K562 (cell line): ENCODE measurements around the gene MGAT5. TPM values are rescaled to one million over a fixed set of nuclear protein-coding genes. Genes with fewer than 3 reads are reported as not detected.

ENCODE experiments used
- ATAC-seq: fragments of 200-7000 bp; cut with Tn5 transposase; 3 replicates; pipeline ENCODE4 v1.9.1; 2020; ENCODE audit warnings: moderate library complexity
- BruUV-seq: library from RNA; stranded (reverse); fragments of 400-500 nt; replicated peaks from 2 replicates; lab custom pipeline; 2021; lab: Mats Ljungman, UMichigan
- CTCF ChIA-PET: fragments of 300-600 bp; formaldehyde crosslinking; extraction: SDS; loops from one replicate; lab custom pipeline; 2021; ENCODE audit warnings: low intra/inter-chr PET ratio; lab: Yijun Ruan, JAX
- POLR2A ChIA-PET: fragments of 300-600, 350-650 bp; sonication (Branson Sonifier 250); formaldehyde crosslinking; extraction: SDS; loops from one replicate; lab custom pipeline; 2021; ENCODE audit warnings: antibody characterized with exemption, inconsistent platforms; lab: Yijun Ruan, JAX
- DNase-seq, 4 experiments: peaks; one replicate each; pipeline versions ENCODE4 v3.0.0 to v3.0.0-alpha.2; 2011 to 2018; ENCODE audit warnings: low spot score in 3 of 4, mixed read lengths in 3 of 4; ENCODE audit errors: extremely low read depth in 1 of 4
- FAIRE-seq: peaks from 2 replicates; lab custom pipeline; 2011; peaks lifted over from hg19 to GRCh38; lab: Jason Lieb, UNC
- H2AFZ ChIP-seq: 2 replicates; pipeline ENCODE4 v1.6.0; 2011; ENCODE audit warnings: low read depth, low read length, control low read depth, inconsistent platforms
- H3K27ac ChIP-seq: fragments of 200-600 bp; 3 replicates; pipeline ENCODE4 v1.8.0; 2011; ENCODE audit warnings: low read depth, mild to moderate bottlenecking, control low read depth, inconsistent platforms, low read length, moderate library complexity, mixed read lengths; ENCODE audit errors: extremely low read depth
- H3K27me3 ChIP-seq, 2 experiments: fragments of 300-600 bp in 1 of 2; 2 replicates in 1 of 2; 3 replicates in 1 of 2; pipeline versions ENCODE4 v1.6.0 to v1.8.0; 2011; ENCODE audit warnings: inconsistent platforms in 2 of 2, low read length in 2 of 2, mild to moderate bottlenecking in 1 of 2, mixed read lengths in 1 of 2, moderate library complexity in 1 of 2; ENCODE audit not compliant: control insufficient read depth in 2 of 2, insufficient read depth in 2 of 2
- H3K36me3 ChIP-seq: fragments of 300-600 bp; 3 replicates; pipeline ENCODE4 v1.8.0; 2011; ENCODE audit warnings: mild to moderate bottlenecking, low read length, inconsistent platforms; ENCODE audit not compliant: control insufficient read depth, insufficient read depth
- H3K4me1 ChIP-seq, 2 experiments: fragments of 200-600 bp in 1 of 2; replicated peaks in 1 of 2; 2 replicates in 1 of 2; 3 replicates in 1 of 2; pipeline versions ENCODE4 v1.5.1 to v1.8.0; 2011; ENCODE audit warnings: inconsistent platforms in 2 of 2, low read length in 2 of 2, mild to moderate bottlenecking in 1 of 2, mixed read lengths in 1 of 2, moderate library complexity in 1 of 2; ENCODE audit not compliant: control insufficient read depth in 2 of 2, insufficient read depth in 2 of 2
- H3K4me2 ChIP-seq: 2 replicates; pipeline ENCODE4 v1.6.1; 2011; ENCODE audit warnings: low read length, control low read depth, inconsistent platforms, mixed read lengths; ENCODE audit not compliant: insufficient read depth
- H3K4me3 ChIP-seq: fragments of 200-600 bp; sonication (generic), shearing (Covaris generic); 2 replicates; pipeline ENCODE4 v1.5.1; 2016; ENCODE audit warnings: control low read depth, inconsistent platforms
- H3K79me2 ChIP-seq: fragments of 200-600 bp; 3 replicates; pipeline ENCODE4 v1.8.0; 2011; ENCODE audit warnings: low read length, inconsistent platforms; ENCODE audit not compliant: control insufficient read depth, insufficient read depth
- H3K9ac ChIP-seq, 2 experiments: 2 replicates each; pipeline versions ENCODE4 v1.6.0 to v1.6.1; 2011; ENCODE audit warnings: low read depth in 2 of 2, low read length in 2 of 2, control low read depth in 1 of 2, inconsistent platforms in 1 of 2, mild to moderate bottlenecking in 1 of 2, mixed read lengths in 1 of 2; ENCODE audit not compliant: insufficient read depth in 1 of 2
- H3K9me1 ChIP-seq: one replicate; pipeline ENCODE4 v1.6.0; 2011; ENCODE audit warnings: inconsistent platforms, mild to moderate bottlenecking, low read length, moderate library complexity; ENCODE audit not compliant: control insufficient read depth, insufficient read depth
- H3K9me3 ChIP-seq: replicated peaks from 2 replicates; pipeline ENCODE4 v1.5.1; 2011; ENCODE audit warnings: low read depth, low read length, inconsistent platforms; ENCODE audit not compliant: control insufficient read depth, insufficient read depth
- H4K20me1 ChIP-seq: replicated peaks from 2 replicates; pipeline ENCODE4 v1.6.1; 2011; ENCODE audit warnings: low read length, inconsistent platforms, mixed read lengths; ENCODE audit not compliant: control insufficient read depth, insufficient read depth
- AFF4 ChIP-seq: sonication (generic); formaldehyde crosslinking; IDR thresholded peaks from 2 replicates; pipeline ENCODE4 v1.8.0; 2023; ENCODE audit warnings: mild to moderate bottlenecking, missing genetic modification reagents
- ELK1 ChIP-seq: sonication (generic); formaldehyde crosslinking; IDR thresholded peaks from 2 replicates; pipeline ENCODE4 v1.8.1; 2022; ENCODE audit warnings: missing genetic modification reagents
- KLF16 ChIP-seq: IDR thresholded peaks from 2 replicates; pipeline ENCODE4 v1.6.1; 2016; ENCODE audit warnings: antibody characterized with exemption
- NUFIP1 ChIP-seq: fragments of 450-650 bp; IDR thresholded peaks from 2 replicates; pipeline ENCODE4 v1.6.1; 2018; ENCODE audit not compliant: partially characterized antibody
- TAF7 ChIP-seq: fragments of 450-650 bp; IDR thresholded peaks from 2 replicates; pipeline ENCODE4 v1.6.1; 2016; ENCODE audit warnings: missing genetic modification characterization, missing compliant biosample characterization
- THAP7 ChIP-seq: fragments of 250-450 bp; sonication (Bioruptor Pico); IDR thresholded peaks from 2 replicates; pipeline ENCODE4 v1.5.0; 2021
- ZC3H11A ChIP-seq: IDR thresholded peaks from 2 replicates; pipeline ENCODE4 v1.6.1; 2012; ENCODE audit warnings: low read depth, low read length, improper control_type of control experiment
- WGBS: fragments of 100-300 bp; shearing (Covaris generic); methylation state at CpG from one replicate; pipeline ENCODE4 v1.1.6; 2016; ENCODE audit warnings: low coverage, mixed read lengths; ENCODE audit not compliant: insufficient coverage; ENCODE audit errors: missing lambda C conversion rate; 5-methylcytosine and 5-hydroxymethylcytosine counted together
- in situ Hi-C: fragments of 300-500 bp; cut with MboI; formaldehyde crosslinking; loops from 4 replicates; pipeline ENCODE4 v1.15.0; 2018; ENCODE audit warnings: inconsistent platforms, mixed read lengths
- intact Hi-C: fragments of 100-400 bp; cut with micrococcal nuclease; formaldehyde crosslinking; loops from 2 replicates; pipeline ENCODE4 v1.14.2; 2022
- polyA plus RNA-seq, 8 experiments: library from polyadenylated mRNA; depleted of rRNA in 4 of 8; stranded (reverse) in 5 of 8; unstranded in 3 of 8; fragments of >200 nt; fragmentation: Nextera tagmentation in 2 of 8; fragmentation: Illumina TruSeq in 1 of 8; extraction: Ambion mirVana in 2 of 8; extraction: Trizol in 1 of 8; gene quantifications; 2 replicates each; pipeline versions ENCODE4 v1.2.1 to v1.2.3, GENCODE V29; 2011 to 2014; ENCODE audit warnings: inconsistent platforms in 1 of 8, missing spikeins in 1 of 8
- total RNA-seq, 7 experiments: library from RNA; depleted of rRNA in 6 of 7; stranded (reverse); fragments of >200 nt in 6 of 7; fragmentation: Illumina TruSeq in 2 of 7; extraction: Trizol in 2 of 7; gene quantifications; 2 replicates each; pipeline versions ENCODE4 v1.2.1 to v1.2.3, GENCODE V29; 2011 to 2021; ENCODE audit warnings: low replicate concordance in 1 of 7

Gene MGAT5
- total and polyA plus RNA-seq, 9 of the 15 experiments (the other 6 are each of a cell fraction or from before 2014, with no cell fraction given) = 1.6 to 18.6 (median 11.1) TPM

GRCh38 chr2:134498654-134499053, 244.8 kb downstream of the MGAT5 start:
- Histone ChIP-seq H4K20me1 (no peaks in the 10 kb centered on the region; the same call in 1 of the 2 replicates), H3K9me1 (no peaks in the 10 kb centered on the region), H3K27me3 (peaks cover 12 to 27% of the 10 kb centered on the region in 2 experiments; a peak in 4 of 5 replicates), H3K79me2 (no peaks in the 10 kb centered on the region), H3K27ac (no peak overlapping the region), H3K4me1 (no peaks in the 10 kb centered on the region), H3K9ac (no peak overlapping the region), H2AFZ (no peak overlapping the region), H3K36me3 (no peaks in the 10 kb centered on the region), H3K4me3 (no peak overlapping the region), H3K4me2 (no peak overlapping the region), H3K9me3 (no peaks in the 10 kb centered on the region)
- ATAC-seq (no peak), FAIRE-seq (no peak), DNase-seq (no peak)
- POLR2A ChIA-PET = no interaction called here
- TF ChIP-seq THAP7 (CRISPR knock-in tag) (no peak), KLF16 (no peak), NUFIP1 (no peak), TAF7 (no peak), AFF4 (no peak), ZC3H11A (no peak), ELK1 (CRISPR knock-in tag) (no peak)
- 2% methylated on average over 7 of the region's 7 CpGs for WGBS
- BruUV-seq = no TSS peak
- CTCF ChIA-PET = no interaction called here
- in situ Hi-C loops (loop anchor here (10.0 kb wide), 1 partner anchor 994 kb away; no protein-coding TSS in a partner anchor), intact Hi-C loops (no loop called here)
